Measurements from ENCODE around the gene PTGS1. TPM values are rescaled to one million over a fixed set of nuclear protein-coding genes. Genes with fewer than 3 reads are reported as not detected.

The PTGS1 gene
- total and polyA plus RNA-seq, 2 donors (not counting 1 experiment from before 2014, with no cell fraction given): 9.5 to 15.3 TPM

DNA sequence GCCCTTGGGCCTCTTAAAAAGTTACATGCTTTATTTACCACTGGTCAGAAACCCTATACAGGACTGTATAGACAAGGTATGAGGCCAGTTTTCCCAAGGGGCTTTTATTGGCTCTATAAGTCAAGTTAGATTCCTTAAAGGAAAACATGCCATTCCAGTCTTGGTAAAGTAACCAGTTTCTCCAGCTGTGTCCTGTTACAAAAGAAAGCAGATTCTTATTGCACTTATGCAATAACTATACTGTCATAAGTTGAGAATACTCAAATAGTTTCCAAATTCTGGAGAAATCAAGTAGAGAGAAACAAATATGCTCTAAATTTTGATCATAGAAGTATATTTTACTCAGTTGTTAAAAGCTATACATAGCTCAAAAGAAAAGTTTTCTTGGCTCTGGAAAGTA lies 47.2 kb downstream of the PTGS1 start:
- no peak overlapping the region for H3K4me3 ChIP-seq (ENCODE audit: control extremely low read depth in 1 of 5, extremely low read depth in 1 of 5, insufficient read depth in 1 of 5, low read depth in 2 of 5, low read length in 4 of 5)
- no peak for ATAC-seq (ENCODE audit: low read depth)
- Mint-ChIP-seq H3K4me1 (no peaks in the 10 kb centered on the region), H3K27me3 (peaks cover 22% of the 10 kb centered on the region), H3K4me3 (no peak overlapping the region), H3K27ac (no peak overlapping the region), H3K9me3 (ENCODE audit: insufficient read depth) (peaks cover 6% of the 10 kb centered on the region)
- no peaks in the 10 kb centered on the region for H3K79me2 ChIP-seq (ENCODE audit: control insufficient read depth, insufficient read depth, low read length)
- H2AFZ ChIP-seq (ENCODE audit: insufficient read depth, low read depth, low read length, poor library complexity, severe bottlenecking): no peak overlapping the region
- TF ChIP-seq EZH2 (IDR thresholded peaks at IDR 0.05; ENCODE audit: borderline replicate concordance, insufficient read depth, low read depth, low read length, poor library complexity, severe bottlenecking): no peak
- TF ChIP-seq, protein P1, sequence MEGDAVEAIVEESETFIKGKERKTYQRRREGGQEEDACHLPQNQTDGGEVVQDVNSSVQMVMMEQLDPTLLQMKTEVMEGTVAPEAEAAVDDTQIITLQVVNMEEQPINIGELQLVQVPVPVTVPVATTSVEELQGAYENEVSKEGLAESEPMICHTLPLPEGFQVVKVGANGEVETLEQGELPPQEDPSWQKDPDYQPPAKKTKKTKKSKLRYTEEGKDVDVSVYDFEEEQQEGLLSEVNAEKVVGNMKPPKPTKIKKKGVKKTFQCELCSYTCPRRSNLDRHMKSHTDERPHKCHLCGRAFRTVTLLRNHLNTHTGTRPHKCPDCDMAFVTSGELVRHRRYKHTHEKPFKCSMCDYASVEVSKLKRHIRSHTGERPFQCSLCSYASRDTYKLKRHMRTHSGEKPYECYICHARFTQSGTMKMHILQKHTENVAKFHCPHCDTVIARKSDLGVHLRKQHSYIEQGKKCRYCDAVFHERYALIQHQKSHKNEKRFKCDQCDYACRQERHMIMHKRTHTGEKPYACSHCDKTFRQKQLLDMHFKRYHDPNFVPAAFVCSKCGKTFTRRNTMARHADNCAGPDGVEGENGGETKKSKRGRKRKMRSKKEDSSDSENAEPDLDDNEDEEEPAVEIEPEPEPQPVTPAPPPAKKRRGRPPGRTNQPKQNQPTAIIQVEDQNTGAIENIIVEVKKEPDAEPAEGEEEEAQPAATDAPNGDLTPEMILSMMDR (IDR thresholded peaks at IDR 0.05): no peak
- H3K27me3 ChIP-seq (replicated peaks in 1 of 4; ENCODE audit: control extremely low read depth in 1 of 4, control insufficient read depth in 3 of 4, insufficient read depth in 4 of 4, low read length in 3 of 4): peaks cover 0 to 5% (median 0%) of the 10 kb centered on the region in 4 experiments
- peaks cover 2 to 33% (median 15%) of the 10 kb centered on the region in 3 donors for H3K9me3 ChIP-seq (ENCODE audit: control extremely low read depth in 1 of 3, control insufficient read depth in 2 of 3, insufficient read depth in 1 of 3, low read length in 2 of 3)
- no peaks in the 10 kb centered on the region for H3K4me1 ChIP-seq (ENCODE audit: control insufficient read depth in 2 of 2, insufficient read depth in 2 of 2, low read length in 2 of 2)
- no peak overlapping the region for H3K4me2 ChIP-seq (replicated peaks; ENCODE audit: low read depth, low read length, poor library complexity, severe bottlenecking)
- no peak overlapping the region for H3K27ac ChIP-seq (ENCODE audit: low read length in 2 of 2)
- intact Hi-C loops (cut with micrococcal nuclease): no loop called here
- ChIA-PET POLR2A (no interaction called here), CTCF (no interaction called here)
- H3K9ac ChIP-seq (ENCODE audit: low read length): no peak overlapping the region
- no peaks in the 10 kb centered on the region for H4K20me1 ChIP-seq (ENCODE audit: control insufficient read depth, insufficient read depth, low read length, poor library complexity, severe bottlenecking)
- DNase-seq: no peak
- H3K36me3 ChIP-seq (replicated peaks in 1 of 2; ENCODE audit: control extremely low read depth in 1 of 2, control insufficient read depth in 1 of 2, extremely low read depth in 1 of 2, insufficient read depth in 2 of 2, low read length in 1 of 2): no peaks in the 10 kb centered on the region

DNA sequence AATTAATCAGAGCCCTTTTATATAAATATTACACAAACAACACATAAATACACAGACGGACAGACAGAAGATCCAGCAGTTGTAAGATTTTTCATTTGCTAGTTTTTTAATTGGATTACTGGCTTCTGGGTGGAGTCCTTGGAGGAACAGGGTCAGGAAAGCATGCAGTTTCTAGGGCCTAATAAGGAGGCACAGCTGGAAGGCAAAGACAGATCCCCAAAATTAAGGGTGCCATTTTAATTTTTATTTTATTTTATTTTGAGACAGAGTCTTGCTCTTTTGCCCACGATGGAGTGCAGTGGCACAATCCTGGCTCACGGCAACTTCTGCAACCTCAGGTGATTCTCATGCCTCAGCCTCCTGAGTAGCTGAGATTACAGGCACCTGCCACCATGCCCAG lies 49.5 kb downstream of the PTGS1 start:
- no peaks in the 10 kb centered on the region for H3K4me1 Mint-ChIP-seq
- H3K9me3 Mint-ChIP-seq (ENCODE audit: insufficient read depth): peaks cover 6% of the 10 kb centered on the region
- POLR2A ChIA-PET: no interaction called here

More for the DNA sequence above, 49.5 kb downstream of the PTGS1 start:
- no peaks in the 10 kb centered on the region for H4K20me1 ChIP-seq (ENCODE audit: control insufficient read depth, insufficient read depth, low read length, poor library complexity, severe bottlenecking)
- no peak overlapping the region for H3K9ac ChIP-seq (ENCODE audit: low read length)
- no peaks in the 10 kb centered on the region for H3K36me3 ChIP-seq (replicated peaks in 1 of 2; ENCODE audit: control extremely low read depth in 1 of 2, control insufficient read depth in 1 of 2, extremely low read depth in 1 of 2, insufficient read depth in 2 of 2, low read length in 1 of 2)
- TF ChIP-seq, protein P1 (IDR thresholded peaks at IDR 0.05): no peak
- no peak for TF ChIP-seq EZH2 (IDR thresholded peaks at IDR 0.05; ENCODE audit: borderline replicate concordance, insufficient read depth, low read depth, low read length, poor library complexity, severe bottlenecking)
- Mint-ChIP-seq H3K27ac (no peak overlapping the region), H3K27me3 (peaks cover 33% of the 10 kb centered on the region), H3K4me3 (no peak overlapping the region)
- no peak overlapping the region for H3K4me3 ChIP-seq (ENCODE audit: control extremely low read depth in 1 of 5, extremely low read depth in 1 of 5, insufficient read depth in 1 of 5, low read depth in 2 of 5, low read length in 4 of 5)
- peaks cover 2 to 33% (median 15%) of the 10 kb centered on the region in 3 donors for H3K9me3 ChIP-seq (ENCODE audit: control extremely low read depth in 1 of 3, control insufficient read depth in 2 of 3, insufficient read depth in 1 of 3, low read length in 2 of 3)
- ATAC-seq (ENCODE audit: low read depth) (no peak), DNase-seq (no peak)
- H3K79me2 ChIP-seq (ENCODE audit: control insufficient read depth, insufficient read depth, low read length): no peaks in the 10 kb centered on the region
- no peak overlapping the region for H2AFZ ChIP-seq (ENCODE audit: insufficient read depth, low read depth, low read length, poor library complexity, severe bottlenecking)
- H3K27me3 ChIP-seq (replicated peaks in 1 of 4; ENCODE audit: control extremely low read depth in 1 of 4, control insufficient read depth in 3 of 4, insufficient read depth in 4 of 4, low read length in 3 of 4): peaks cover 0 to 5% (median 0%) of the 10 kb centered on the region in 4 experiments
- no peaks in the 10 kb centered on the region for H3K4me1 ChIP-seq (ENCODE audit: control insufficient read depth in 2 of 2, insufficient read depth in 2 of 2, low read length in 2 of 2)
- 93% methylated on average over 2 of the region's 3 CpGs for WGBS (ENCODE audit: insufficient coverage)
- no peak overlapping the region for H3K4me2 ChIP-seq (replicated peaks; ENCODE audit: low read depth, low read length, poor library complexity, severe bottlenecking)
- no peak overlapping the region for H3K27ac ChIP-seq (ENCODE audit: low read length in 2 of 2)
- intact Hi-C loops (cut with micrococcal nuclease): no loop called here
- CTCF ChIA-PET: no interaction called here
